ENCODE data around the gene RBM17. TPM values are rescaled to one million over a fixed set of nuclear protein-coding genes. Genes with fewer than 3 reads are reported as not detected.

RBM17 gene
- total RNA-seq, 4 donors from 2014 or later, result 58.2 to 97.9 (median 80.0) TPM

DNA sequence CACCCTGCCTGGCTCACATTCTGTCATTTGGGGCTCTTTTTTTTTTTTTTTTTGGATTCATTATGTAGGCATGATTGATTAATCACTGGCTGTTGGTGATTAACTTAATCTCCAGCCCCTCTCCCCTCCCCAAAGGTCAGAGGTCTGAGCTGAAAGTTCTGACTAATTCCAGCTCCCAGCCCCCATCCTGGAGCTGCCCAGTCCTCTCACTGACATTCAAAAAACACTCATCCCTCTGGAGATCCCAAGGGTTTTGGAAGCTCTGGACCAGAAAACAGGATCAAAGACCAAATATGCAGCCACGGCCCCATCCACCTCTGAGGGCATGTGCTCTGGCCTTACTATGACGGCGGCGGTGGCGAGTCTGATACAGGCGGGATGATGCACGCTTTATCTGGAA is 53.8 kb downstream of the RBM17 start:
- DNase-seq (ENCODE audit: low spot score) (no peak), ATAC-seq (ENCODE audit: low FRiP score) (no peak)
- TF ChIP-seq, protein P1, sequence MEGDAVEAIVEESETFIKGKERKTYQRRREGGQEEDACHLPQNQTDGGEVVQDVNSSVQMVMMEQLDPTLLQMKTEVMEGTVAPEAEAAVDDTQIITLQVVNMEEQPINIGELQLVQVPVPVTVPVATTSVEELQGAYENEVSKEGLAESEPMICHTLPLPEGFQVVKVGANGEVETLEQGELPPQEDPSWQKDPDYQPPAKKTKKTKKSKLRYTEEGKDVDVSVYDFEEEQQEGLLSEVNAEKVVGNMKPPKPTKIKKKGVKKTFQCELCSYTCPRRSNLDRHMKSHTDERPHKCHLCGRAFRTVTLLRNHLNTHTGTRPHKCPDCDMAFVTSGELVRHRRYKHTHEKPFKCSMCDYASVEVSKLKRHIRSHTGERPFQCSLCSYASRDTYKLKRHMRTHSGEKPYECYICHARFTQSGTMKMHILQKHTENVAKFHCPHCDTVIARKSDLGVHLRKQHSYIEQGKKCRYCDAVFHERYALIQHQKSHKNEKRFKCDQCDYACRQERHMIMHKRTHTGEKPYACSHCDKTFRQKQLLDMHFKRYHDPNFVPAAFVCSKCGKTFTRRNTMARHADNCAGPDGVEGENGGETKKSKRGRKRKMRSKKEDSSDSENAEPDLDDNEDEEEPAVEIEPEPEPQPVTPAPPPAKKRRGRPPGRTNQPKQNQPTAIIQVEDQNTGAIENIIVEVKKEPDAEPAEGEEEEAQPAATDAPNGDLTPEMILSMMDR (IDR thresholded peaks at IDR 0.05), result no peak

DNA sequence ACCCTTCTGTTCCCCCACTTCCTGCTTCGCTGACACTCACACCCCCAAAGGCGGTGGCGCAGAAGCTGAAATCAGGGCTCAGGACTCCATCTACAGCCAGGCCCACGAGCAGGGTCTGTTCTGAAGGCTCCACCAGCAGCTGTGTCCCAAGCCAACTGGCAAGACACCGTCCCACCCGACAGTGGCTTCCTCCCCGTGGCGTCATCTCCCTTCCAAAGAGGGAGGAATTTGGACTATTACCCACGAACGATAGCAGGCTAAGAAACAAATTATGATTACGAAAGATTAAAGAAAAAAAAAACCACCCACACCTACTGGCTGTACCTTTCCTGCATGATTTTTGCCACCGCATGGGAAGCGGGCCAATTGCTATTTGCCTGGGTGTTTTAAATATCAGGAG is 54.3 kb downstream of the RBM17 start:
- DNase-seq (ENCODE audit: low spot score) (no peak), ATAC-seq (ENCODE audit: low FRiP score) (no peak)
- TF ChIP-seq, protein P1 (IDR thresholded peaks at IDR 0.05), result no peak

DNA sequence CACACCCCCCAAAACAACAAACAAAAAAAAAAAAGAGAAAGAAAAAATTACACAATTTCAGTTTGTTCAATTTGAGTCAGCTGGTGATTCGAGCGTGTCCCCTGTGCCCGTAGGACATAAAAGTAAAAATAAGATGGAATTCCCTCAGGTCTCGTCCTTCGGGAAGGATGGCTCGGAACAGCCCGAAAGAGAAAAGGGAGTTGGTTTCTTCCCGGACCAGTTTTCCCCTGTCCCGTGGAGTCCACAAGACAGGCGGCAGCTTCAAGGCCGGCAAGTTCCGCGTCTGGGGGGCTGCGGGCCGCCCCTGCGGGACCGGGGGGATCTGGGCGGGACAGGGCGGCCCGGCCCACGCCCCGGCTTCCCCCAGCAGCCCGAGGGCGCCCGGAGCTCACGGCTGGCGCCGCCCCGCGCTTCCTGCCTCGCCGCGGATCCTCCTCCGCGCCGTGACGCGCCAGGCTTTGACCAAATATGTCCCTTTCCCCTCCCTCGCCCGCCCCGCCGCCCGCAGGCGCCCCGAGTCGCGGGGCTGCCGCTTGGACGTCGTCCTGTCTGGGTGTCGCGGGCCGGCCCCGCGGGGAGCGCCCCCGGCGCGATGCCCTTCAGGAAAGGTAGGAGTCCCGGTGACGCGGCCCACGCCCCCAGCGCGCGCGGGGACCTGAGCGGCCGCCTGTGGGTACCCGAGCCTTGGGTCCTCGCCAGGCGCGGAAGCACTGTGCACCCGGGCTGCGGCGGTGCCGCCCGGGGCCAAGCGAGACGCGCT is 55.8 kb downstream of the RBM17 start:
- DNase-seq (ENCODE audit: low spot score) (peak; percentile 61), ATAC-seq (ENCODE audit: low FRiP score) (peak; percentile 83)
- TF ChIP-seq, protein P1 (IDR thresholded peaks at IDR 0.05), result no peak

DNA sequence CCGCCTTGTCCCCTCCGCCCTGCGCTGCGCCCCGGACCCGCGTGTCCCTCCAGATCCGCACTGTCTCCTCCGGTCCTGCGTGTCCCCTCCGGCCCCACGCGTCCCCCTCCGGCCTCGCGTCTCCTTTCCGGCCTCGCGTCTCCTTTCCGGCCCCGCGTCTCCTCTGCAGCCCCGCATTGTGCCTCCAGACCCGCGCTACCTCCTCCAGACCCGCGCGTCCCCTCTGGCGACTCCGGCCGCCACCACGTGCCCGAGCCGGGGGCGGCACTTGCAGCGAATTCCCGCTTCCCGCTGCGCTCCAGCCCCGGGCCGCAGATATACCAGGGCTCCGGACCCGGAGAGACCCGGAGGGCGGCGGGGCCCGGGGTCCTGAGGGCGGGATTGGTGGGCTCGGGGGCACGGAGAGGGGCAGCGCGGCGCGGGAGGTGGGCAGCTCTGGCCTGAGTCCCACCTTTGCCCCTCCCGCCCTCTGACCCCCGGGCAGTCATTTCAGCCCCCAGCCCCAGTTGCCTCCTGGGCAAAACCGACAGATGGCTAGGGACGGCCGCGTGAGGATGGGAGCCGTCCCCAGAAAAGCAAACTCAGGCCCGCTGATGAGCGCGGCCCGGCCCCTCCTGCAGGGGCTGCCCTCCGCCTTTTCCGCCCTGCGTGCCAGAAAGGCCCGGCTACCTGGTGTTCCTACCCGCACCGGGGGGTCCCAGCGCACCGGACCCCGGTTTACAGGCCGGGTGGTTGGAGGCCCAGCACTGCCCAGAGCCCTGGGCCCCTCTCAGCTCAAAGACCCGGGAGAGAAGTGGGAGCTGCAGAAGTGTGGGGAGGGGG is 56.5 kb downstream of the RBM17 start:
- TF ChIP-seq, protein P1 (IDR thresholded peaks at IDR 0.05), result no peak
- DNase-seq (ENCODE audit: low spot score), result no peak
- peak; percentile 30 for ATAC-seq (ENCODE audit: low FRiP score)

DNA sequence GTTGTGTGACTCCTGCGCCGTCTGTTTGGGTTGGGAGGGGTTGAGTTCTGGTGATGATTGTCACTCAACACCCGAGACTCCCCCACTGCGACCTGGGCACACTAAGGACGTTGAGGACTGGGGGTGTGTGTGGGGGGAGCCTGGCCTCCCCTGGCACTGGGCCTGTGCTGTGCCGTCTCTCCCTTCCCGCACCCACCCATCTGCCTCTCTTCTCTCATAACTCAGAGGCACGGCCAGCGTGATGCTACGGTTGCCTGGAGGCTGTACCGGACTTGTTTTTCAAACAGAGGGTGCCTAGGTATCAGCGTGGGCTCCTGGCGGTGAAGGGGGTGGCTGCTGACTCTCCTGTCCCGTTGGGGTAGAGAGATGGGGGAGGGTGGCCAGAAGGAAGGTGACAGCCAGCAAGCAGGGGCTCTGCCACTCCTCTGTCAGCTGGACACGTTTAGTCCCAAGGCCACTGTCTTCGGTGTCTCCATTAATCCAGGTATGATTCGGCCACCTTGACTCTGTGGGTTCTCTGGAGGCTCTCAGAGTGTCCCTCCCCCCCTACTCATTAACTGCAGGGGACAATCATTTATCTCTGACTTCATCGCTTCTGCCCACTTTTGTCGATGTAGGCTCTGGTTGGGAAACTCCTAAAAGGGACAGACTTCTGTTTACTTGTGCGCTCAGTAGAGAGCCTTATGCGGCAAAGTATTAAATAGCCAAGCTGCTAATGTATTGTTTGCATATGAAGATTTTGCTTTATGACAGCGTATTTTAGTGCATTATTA is 57.4 kb downstream of the RBM17 start:
- no peak for ATAC-seq (ENCODE audit: low FRiP score)
- no peak for DNase-seq (ENCODE audit: low spot score)
- TF ChIP-seq, protein P1 (IDR thresholded peaks at IDR 0.05), result no peak

DNA sequence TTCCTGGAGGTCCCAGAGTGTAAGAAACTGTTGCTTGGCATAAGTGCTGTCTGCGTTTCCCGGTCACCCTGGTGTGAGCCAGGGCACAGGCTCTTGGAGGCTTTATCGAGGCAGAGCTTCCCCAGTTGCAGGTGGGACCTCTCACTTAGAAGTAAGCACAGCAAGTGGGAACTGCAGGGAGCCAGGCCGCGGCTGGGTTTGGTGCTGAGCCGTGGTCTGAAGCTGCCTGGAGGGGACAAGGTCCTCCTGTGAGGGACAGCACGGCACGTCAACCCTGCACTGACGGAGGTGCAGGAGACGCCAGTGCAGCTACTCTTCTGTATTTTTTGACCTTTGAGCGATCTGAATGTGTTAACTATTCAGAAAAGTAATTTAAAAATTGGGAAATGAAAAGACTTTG is 58.1 kb downstream of the RBM17 start:
- ATAC-seq (ENCODE audit: low FRiP score), result no peak
- TF ChIP-seq, protein P1 (IDR thresholded peaks at IDR 0.05), result no peak
- DNase-seq (ENCODE audit: low spot score), result no peak
